Lower lobe of right lung (tissue), 2 donors: ENCODE results near the gene INPP4B. TPM values are rescaled to one million over a fixed set of nuclear protein-coding genes. Genes with fewer than 3 reads are reported as not detected.

Source experiments
- ATAC-seq, 2 donors: fragments of 200-7000 bp; cut with Tn5 transposase; one replicate each; pipeline ENCODE4 v1.9.1; 2020 to 2022; ENCODE audit warnings: mild to moderate bottlenecking in 2 of 2, moderate library complexity in 2 of 2
- DNase-seq: peaks from one replicate; pipeline ENCODE4 v3.0.0-alpha.2; 2020
- H3K27ac ChIP-seq: fragments of 200-600 bp; one replicate; pipeline ENCODE4 v1.8.0; 2022
- H3K27me3 ChIP-seq: fragments of 200-600 bp; one replicate; pipeline ENCODE4 v1.8.0; 2022; ENCODE audit warnings: low read depth
- H3K36me3 ChIP-seq: fragments of 200-600 bp; one replicate; pipeline ENCODE4 v1.8.0; 2022; ENCODE audit warnings: mild to moderate bottlenecking
- H3K4me1 ChIP-seq: fragments of 200-600 bp; one replicate; pipeline ENCODE4 v1.8.0; 2022
- H3K4me3 ChIP-seq: fragments of 200-600 bp; one replicate; pipeline ENCODE4 v1.8.0; 2022; ENCODE audit warnings: mild to moderate bottlenecking
- H3K9me3 ChIP-seq: fragments of 200-600 bp; one replicate; pipeline ENCODE4 v1.8.0; 2022
- intact Hi-C: fragments of 100-400 bp; cut with DNase I; formaldehyde crosslinking; loops from one replicate; pipeline ENCODE4 v1.11.0; 2022
- total RNA-seq: library from RNA; stranded (reverse); fragmentation: NEBNext Ultra II Directional; extraction: Animal tissue kit (Norgen Biotek cat#: 25700); gene quantifications from one replicate; pipeline ENCODE4 v1.2.1, GENCODE V29; 2021
- TF ChIP-seq, protein P1 (sequence below): fragments of 200-600 bp; IDR thresholded peaks from one replicate; pipeline ENCODE4 v1.8.0; 2022; ENCODE audit warnings: antibody characterized with exemption, mild to moderate bottlenecking
- donor health status: DM: no; HTN: yes; CAD: no; lungs with severe emphysema.

The INPP4B gene
- total RNA-seq, 1 donor from 2014 or later: 12.1 TPM

DNA sequence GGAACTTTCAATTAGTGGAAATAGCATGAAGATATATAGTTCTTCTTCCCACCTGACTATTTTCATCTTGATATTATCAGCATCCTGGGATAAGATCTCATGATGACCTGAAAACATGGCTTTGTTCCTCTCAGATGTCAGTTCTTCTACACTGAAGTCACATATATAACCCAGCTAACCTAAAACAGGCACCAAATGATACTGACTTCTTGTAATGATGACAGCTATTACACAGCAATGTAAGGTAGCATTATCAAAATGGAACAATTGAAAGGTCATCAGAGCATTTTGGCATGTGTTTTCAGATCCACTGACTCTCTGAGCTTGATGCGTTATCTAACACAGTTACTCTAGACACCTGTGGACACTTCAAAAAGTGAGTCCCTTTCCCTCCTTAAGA is 469.9 kb downstream of the INPP4B start:
- H3K4me1 ChIP-seq: no peaks in the 10 kb centered on the region
- H3K9me3 ChIP-seq: no peaks in the 10 kb centered on the region
- no peak overlapping the region for H3K27ac ChIP-seq
- no peak overlapping the region for H3K4me3 ChIP-seq
- intact Hi-C loops: no loop called here
- TF ChIP-seq, protein P1, sequence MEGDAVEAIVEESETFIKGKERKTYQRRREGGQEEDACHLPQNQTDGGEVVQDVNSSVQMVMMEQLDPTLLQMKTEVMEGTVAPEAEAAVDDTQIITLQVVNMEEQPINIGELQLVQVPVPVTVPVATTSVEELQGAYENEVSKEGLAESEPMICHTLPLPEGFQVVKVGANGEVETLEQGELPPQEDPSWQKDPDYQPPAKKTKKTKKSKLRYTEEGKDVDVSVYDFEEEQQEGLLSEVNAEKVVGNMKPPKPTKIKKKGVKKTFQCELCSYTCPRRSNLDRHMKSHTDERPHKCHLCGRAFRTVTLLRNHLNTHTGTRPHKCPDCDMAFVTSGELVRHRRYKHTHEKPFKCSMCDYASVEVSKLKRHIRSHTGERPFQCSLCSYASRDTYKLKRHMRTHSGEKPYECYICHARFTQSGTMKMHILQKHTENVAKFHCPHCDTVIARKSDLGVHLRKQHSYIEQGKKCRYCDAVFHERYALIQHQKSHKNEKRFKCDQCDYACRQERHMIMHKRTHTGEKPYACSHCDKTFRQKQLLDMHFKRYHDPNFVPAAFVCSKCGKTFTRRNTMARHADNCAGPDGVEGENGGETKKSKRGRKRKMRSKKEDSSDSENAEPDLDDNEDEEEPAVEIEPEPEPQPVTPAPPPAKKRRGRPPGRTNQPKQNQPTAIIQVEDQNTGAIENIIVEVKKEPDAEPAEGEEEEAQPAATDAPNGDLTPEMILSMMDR: no peak
- DNase-seq (no peak), ATAC-seq (no peak)
- H3K27me3 ChIP-seq: no peaks in the 10 kb centered on the region
- H3K36me3 ChIP-seq: no peaks in the 10 kb centered on the region

DNA sequence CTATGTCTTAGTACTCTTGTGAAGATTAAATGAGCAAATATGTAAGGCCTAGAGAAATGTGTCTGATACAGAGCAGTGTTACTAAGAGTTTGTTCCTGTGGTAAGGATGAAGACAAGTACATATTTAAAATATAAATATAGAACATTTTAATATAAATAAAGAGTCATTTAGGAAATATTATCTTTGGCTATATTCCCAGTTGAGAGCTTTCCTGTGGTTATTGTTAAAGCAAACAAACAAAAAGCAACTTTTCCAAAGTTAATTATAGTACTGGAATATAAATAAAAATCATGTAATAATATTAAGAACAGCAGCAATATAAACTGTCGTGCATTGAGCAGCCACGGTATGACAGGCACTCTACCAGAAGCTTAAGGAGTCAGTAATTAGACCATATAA is 472.5 kb downstream of the INPP4B start:
- no peaks in the 10 kb centered on the region for H3K36me3 ChIP-seq
- H3K27me3 ChIP-seq: no peaks in the 10 kb centered on the region
- intact Hi-C loops: no loop called here
- TF ChIP-seq, protein P1: no peak
- no peak for DNase-seq
- H3K9me3 ChIP-seq: peaks cover 5% of the 10 kb centered on the region
- no peak for ATAC-seq
- no peaks in the 10 kb centered on the region for H3K4me1 ChIP-seq
- H3K27ac ChIP-seq: no peak overlapping the region
- no peak overlapping the region for H3K4me3 ChIP-seq

DNA sequence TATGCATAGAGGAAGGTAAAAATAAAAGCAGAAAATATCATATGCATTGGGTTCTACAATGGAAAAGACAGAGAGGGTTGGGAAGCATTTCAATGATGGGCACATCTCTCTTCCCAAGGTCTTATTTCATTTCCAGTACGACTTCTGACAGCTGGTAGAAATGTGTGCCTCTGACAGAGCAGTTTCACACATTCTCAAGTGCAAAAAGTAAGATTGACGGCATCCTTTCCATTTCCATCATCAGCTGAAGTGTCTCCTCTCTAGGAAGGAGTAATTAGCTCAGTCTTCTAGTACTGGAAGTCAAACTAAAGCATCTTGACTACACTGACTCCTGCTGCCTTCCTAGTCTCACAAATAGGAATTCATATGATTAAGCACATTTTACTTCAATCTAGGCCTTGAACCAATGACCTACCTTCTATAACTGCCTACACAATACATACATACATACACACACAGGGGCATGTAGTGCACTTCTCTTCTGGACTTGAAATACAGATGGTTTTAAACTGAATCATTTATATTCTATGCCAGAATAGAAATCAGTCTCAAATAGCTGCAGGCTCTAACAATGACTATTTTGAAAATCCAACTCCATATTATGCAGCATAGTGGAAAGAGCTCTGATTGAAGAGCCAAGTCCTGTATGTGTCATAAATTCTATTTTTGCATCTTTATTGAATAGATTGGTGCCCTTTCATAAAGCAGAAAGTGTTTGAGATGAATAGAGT is 473.4 kb downstream of the INPP4B start:
- Histone ChIP-seq H3K27me3 (no peaks in the 10 kb centered on the region), H3K9me3 (peaks cover 5% of the 10 kb centered on the region), H3K4me1 (no peaks in the 10 kb centered on the region), H3K27ac (no peak overlapping the region), H3K4me3 (no peak overlapping the region), H3K36me3 (no peaks in the 10 kb centered on the region)
- DNase-seq (no peak), ATAC-seq (no peak)
- TF ChIP-seq, protein P1: no peak
- intact Hi-C loops: no loop called here

DNA sequence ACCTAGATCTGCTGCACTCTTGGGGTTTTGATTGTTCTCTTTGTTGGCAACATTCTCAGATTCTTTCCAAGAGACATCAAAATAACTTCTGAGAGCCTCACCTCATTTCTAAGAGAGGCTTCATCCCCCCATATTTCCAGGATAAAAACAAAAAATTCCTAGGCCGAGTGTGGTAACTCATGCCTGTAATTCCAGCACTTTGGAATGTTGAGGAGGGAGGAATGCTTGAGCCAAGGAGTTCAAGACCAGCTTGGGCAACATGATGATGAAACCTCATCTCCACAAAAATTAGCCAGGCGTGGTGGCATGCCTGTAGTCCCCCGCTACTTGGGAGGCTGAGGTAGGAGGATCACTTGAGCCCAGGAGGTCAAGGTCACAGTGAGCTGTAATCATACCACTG is 477.0 kb downstream of the INPP4B start:
- ATAC-seq (no peak), DNase-seq (no peak)
- peaks cover 5% of the 10 kb centered on the region for H3K9me3 ChIP-seq
- no peaks in the 10 kb centered on the region for H3K4me1 ChIP-seq
- intact Hi-C loops: no loop called here
- H3K4me3 ChIP-seq: no peak overlapping the region
- TF ChIP-seq, protein P1: no peak
- H3K27me3 ChIP-seq: no peaks in the 10 kb centered on the region
- no peak overlapping the region for H3K27ac ChIP-seq
- H3K36me3 ChIP-seq: no peaks in the 10 kb centered on the region

DNA sequence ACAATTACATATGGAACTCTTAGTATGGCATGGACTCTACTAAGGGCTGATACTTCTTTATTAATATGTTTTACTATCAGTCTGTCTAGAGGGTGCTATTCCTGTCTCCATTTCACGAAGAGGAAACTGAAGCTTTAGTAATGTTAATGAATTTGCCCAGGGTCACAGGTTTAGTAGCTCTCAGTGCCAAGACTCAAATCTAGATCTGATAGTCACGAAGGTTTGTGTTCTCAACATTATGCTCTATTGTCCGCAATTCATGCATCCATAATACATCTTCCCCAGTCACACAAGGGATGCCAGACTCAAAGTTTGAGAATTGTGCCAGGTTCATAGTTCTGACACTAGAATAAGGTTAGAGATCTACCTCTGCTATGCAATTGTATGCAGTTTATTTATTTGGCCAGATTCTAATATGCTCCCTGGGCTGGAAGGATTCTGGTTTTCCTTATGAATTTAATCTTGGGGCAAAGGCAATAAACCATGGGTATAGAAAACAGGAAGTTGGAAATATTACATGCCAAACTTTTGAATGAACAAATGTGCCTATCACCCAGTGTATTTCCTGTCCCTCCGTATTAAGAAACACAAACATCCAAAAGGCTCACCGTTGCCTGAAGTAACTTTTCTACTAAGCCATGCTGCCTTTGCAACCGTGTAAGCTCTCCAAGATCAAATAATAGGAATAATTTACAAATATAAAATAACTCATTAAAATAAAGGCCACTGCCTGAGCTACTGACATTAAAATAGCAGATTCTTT is 478.5 kb downstream of the INPP4B start:
- Histone ChIP-seq H3K27ac (no peak overlapping the region), H3K4me1 (no peaks in the 10 kb centered on the region), H3K36me3 (no peaks in the 10 kb centered on the region), H3K27me3 (no peaks in the 10 kb centered on the region), H3K4me3 (no peak overlapping the region), H3K9me3 (peaks cover 5% of the 10 kb centered on the region)
- ATAC-seq (no peak), DNase-seq (no peak)
- TF ChIP-seq, protein P1: no peak
- intact Hi-C loops: no loop called here
